HG02610 (cell line): ENCODE data around the gene ZNF280D.

Source experiments
- ATAC-seq: cut with Tn5 transposase; IDR thresholded peaks from one replicate; pipeline ENCODE4 v1.9.1; 2021; ENCODE audit warnings: mild to moderate bottlenecking, moderate library complexity; ENCODE audit not compliant: unreplicated experiment

ZNF280D gene

GRCh38 chr15:56754772-56755370 is 21.6 kb upstream of the ZNF280D start:
- no peak for ATAC-seq

- no peak for ATAC-seq
Measured at GRCh38 chr15:56752986-56753385, 19.7 kb upstream of the ZNF280D start.

DNA sequence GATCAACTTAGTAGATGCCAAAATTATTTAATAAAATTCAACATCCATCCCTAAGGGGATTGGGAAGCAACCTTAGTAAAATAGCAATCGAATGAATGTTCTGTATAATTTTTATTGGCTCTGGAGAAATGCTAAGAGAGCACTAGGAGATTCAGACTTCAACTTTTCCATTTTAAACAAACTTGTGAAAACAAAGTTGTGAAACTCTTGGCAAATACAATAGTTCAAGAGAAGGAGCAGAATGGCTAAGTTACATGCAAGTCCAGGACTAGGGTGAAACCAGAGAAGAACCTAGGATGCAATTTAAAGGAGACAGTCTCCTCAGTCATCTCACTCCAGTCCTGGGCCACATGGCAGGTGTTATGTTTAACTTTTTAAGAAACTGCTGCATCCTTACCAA is 16.7 kb upstream of the ZNF280D start:
- ATAC-seq = no peak

- ATAC-seq = no peak
Measured at GRCh38 chr15:56744701-56745683, 11.7 kb upstream of the ZNF280D start.

GRCh38 chr15:56741541-56741940 is 8.2 kb upstream of the ZNF280D start:
- no peak for ATAC-seq

- no peak for ATAC-seq
Measured at GRCh38 chr15:56739964-56740640, 6.8 kb upstream of the ZNF280D start.

GRCh38 chr15:56739474-56739873 is 6.2 kb upstream of the ZNF280D start:
- ATAC-seq = no peak

DNA sequence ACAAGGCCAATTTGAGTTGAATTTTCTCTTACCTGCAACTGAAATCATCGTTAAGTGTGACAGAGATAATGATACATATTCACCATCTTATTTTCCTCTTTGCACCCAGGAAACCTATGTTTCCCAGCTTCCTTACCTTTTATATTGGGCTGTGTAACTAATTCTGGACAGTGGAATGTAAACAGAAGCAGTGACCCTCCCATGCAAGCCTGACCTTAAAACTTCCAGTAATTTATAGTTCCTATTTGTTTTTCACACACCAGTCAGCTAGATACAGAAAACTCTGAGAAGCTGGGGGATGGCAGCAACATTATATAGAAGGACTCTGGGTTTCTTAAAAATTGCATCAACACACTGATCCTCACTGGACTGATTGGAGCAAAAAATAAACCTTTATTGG is 4.5 kb upstream of the ZNF280D start:
- no peak for ATAC-seq

GRCh38 chr15:56736881-56737707 is 3.8 kb upstream of the ZNF280D start:
- no peak for ATAC-seq

GRCh38 chr15:56736308-56736707 is 3.0 kb upstream of the ZNF280D start:
- no peak for ATAC-seq

- ATAC-seq = no peak
Measured at GRCh38 chr15:56735589-56735988, 2.3 kb upstream of the ZNF280D start.

DNA sequence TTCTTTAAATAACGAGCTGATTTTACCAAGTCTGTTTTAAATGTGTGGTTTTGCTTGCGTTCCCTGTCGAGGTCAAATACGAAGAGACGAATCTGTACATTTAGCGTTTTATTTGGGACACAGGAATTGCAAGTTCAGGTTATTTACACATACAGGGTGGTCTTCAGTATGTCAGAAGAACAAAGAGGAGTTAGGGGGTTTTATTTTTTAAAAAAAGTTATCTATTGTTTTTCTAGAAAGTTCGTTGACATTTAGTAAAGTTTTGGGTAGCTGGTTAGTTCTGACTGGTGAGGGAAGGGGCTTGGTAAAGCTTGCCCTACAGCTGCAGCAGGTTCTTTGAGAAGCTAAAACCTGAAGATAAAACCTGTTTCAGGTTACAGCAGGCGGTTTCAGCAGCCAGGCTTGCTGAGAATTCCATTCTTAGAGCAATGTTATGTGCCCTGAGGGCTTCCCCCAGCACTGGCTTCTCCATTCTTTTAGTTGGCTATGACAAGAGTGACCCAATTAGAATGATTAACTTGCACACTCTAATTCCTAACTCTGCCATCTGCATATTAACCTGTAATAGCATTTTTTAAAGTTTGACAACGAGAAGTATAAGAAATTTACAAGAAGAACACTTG is 815 bp upstream of the ZNF280D start:
- no peak for ATAC-seq

GRCh38 chr15:56732886-56733135 is 498 bp downstream of the ZNF280D start:
- ATAC-seq = no peak

- ATAC-seq = no peak
Measured at GRCh38 chr15:56732135-56732885, 999 bp downstream of the ZNF280D start.

GRCh38 chr15:56731548-56731947 is 1.8 kb downstream of the ZNF280D start:
- ATAC-seq = no peak

GRCh38 chr15:56729561-56729960 is 3.7 kb downstream of the ZNF280D start:
- ATAC-seq = no peak

- no peak for ATAC-seq
Measured at GRCh38 chr15:56725386-56725785, 7.9 kb downstream of the ZNF280D start.

- no peak for ATAC-seq
Measured at GRCh38 chr15:56724232-56724631, 9.1 kb downstream of the ZNF280D start.

DNA sequence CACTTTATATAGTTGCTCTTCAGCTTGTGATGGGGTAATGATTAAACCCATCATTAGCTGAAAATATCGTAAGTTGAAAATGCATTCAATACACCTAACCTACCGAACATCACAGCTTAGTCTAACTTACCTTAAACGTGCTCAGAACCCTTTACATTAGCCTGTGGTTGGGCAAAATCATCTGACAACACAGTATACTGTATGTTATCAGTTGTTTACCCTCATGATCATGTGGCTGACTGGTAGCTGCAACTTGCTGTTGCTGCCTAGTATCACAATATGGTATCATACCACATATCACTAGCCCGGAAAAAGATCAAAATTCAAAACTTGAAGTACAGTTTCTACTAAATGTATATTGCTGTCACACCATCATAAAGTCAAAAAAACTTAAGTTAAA is 9.5 kb downstream of the ZNF280D start:
- ATAC-seq = no peak
